Limb (tissue), 2 donors: ENCODE results near the gene SINHCAF.

Experiments used
- DNase-seq, 2 donors: peaks; one replicate each; pipeline ENCODE4 v3.0.0-alpha.2; 2016; ENCODE audit errors: extremely low spot score in 2 of 2

The SINHCAF gene

GRCh38 chr12:31234053-31234840, 91.7 kb downstream of the SINHCAF start:
- DNase-seq: no peak

GRCh38 chr12:31233061-31233730, 92.8 kb downstream of the SINHCAF start:
- DNase-seq: no peak

GRCh38 chr12:31232361-31232965, 93.5 kb downstream of the SINHCAF start:
- DNase-seq: no peak

- DNase-seq: no peak
Measured at GRCh38 chr12:31231611-31232360, 94.2 kb downstream of the SINHCAF start.
